WTC11 (cell line): ENCODE results near the gene ARHGEF28. TPM values are rescaled to one million over a fixed set of nuclear protein-coding genes. Genes with fewer than 3 reads are reported as not detected.
A peak's percentile ranks its signal among the peaks of the same experiment; 100 is the strongest.

Experiments used
- ATAC-seq: fragments of 200-7000 bp; cut with Tn5 transposase; 2 replicates; pipeline ENCODE4 v1.10.0; 2021; ENCODE audit warnings: mild to moderate bottlenecking, moderate library complexity
- CTCF ChIA-PET: fragments of 300-600 bp; sonication (Branson Sonifier 250); formaldehyde crosslinking; loops from one replicate; lab custom pipeline; 2021; ENCODE audit warnings: antibody characterized with exemption; lab: Charles Lee
- POLR2A ChIA-PET: fragments of 350-600 bp; sonication (Branson Sonifier 250); formaldehyde crosslinking; loops from one replicate; lab custom pipeline; 2021; ENCODE audit warnings: antibody characterized with exemption; lab: Charles Lee
- DNase-seq: peaks from one replicate; pipeline ENCODE4 v3.0.0; 2021; ENCODE audit warnings: low spot score
- H3K27ac Mint-ChIP-seq: 2 replicates; pipeline ENCODE4 v1.8.0; 2021; ENCODE audit warnings: mixed read lengths
- H3K27me3 Mint-ChIP-seq: 2 replicates; pipeline ENCODE4 v1.8.0; 2021; ENCODE audit warnings: low read depth, mild to moderate bottlenecking, moderate library complexity, mixed read lengths
- H3K36me3 Mint-ChIP-seq: 2 replicates; pipeline ENCODE4 v1.8.0; 2021; ENCODE audit warnings: mixed read lengths
- H3K4me1 Mint-ChIP-seq: 2 replicates; pipeline ENCODE4 v1.8.0; 2022; ENCODE audit warnings: mixed read lengths
- H3K4me3 Mint-ChIP-seq: 2 replicates; pipeline ENCODE4 v1.8.0; 2021; ENCODE audit warnings: mild to moderate bottlenecking, moderate library complexity, mixed read lengths
- H3K9me3 Mint-ChIP-seq: 2 replicates; pipeline ENCODE4 v1.8.0; 2021; ENCODE audit warnings: mixed read lengths
- AFF4 ChIP-seq: sonication (generic); formaldehyde crosslinking; IDR thresholded peaks from 2 replicates; pipeline ENCODE4 v1.8.1; 2023; ENCODE audit warnings: mild to moderate bottlenecking, missing genetic modification reagents, borderline replicate concordance
- FOXP4 ChIP-seq: sonication (generic); formaldehyde crosslinking; IDR thresholded peaks from 2 replicates; pipeline ENCODE4 v1.8.0; 2022; ENCODE audit warnings: mild to moderate bottlenecking, missing genetic modification reagents
- GTF2I ChIP-seq: fragments of 250-450 bp; sonication (Bioruptor Pico); conservative IDR thresholded peaks from 2 replicates; pipeline ENCODE4 v1.4.0; 2021; ENCODE audit warnings: mild to moderate bottlenecking
- KAT7 ChIP-seq: sonication (generic); formaldehyde crosslinking; IDR thresholded peaks from 2 replicates; pipeline ENCODE4 v1.8.1; 2023; ENCODE audit warnings: missing genetic modification reagents, mild to moderate bottlenecking, borderline replicate concordance
- NR1H2 ChIP-seq: sonication (generic); formaldehyde crosslinking; IDR thresholded peaks from 2 replicates; pipeline ENCODE4 v1.9.0; 2021; ENCODE audit warnings: mild to moderate bottlenecking, moderate library complexity, missing genetic modification reagents
- PRRX2 ChIP-seq: fragments of 250-450 bp; sonication (Bioruptor Pico); IDR thresholded peaks from 2 replicates; pipeline ENCODE4 v1.8.0; 2021; ENCODE audit warnings: mild to moderate bottlenecking
- SMAD4 ChIP-seq: sonication (generic); formaldehyde crosslinking; IDR thresholded peaks from 2 replicates; pipeline ENCODE4 v1.8.0; 2022; ENCODE audit warnings: mild to moderate bottlenecking, missing genetic modification reagents
- TEAD1 ChIP-seq: sonication (generic); formaldehyde crosslinking; IDR thresholded peaks from 2 replicates; pipeline ENCODE4 v1.8.0; 2022; ENCODE audit warnings: mild to moderate bottlenecking, missing genetic modification reagents
- ZBTB21 ChIP-seq: sonication (generic); formaldehyde crosslinking; IDR thresholded peaks from 2 replicates; pipeline ENCODE4 v1.8.1; 2023; ENCODE audit warnings: mild to moderate bottlenecking, missing genetic modification reagents, borderline replicate concordance
- ZMAT4 ChIP-seq: fragments of 250-450 bp; sonication (Bioruptor Pico); IDR thresholded peaks from 2 replicates; pipeline ENCODE4 v1.9.0; 2021; ENCODE audit warnings: mild to moderate bottlenecking
- ZNF232 ChIP-seq: sonication (generic); formaldehyde crosslinking; IDR thresholded peaks from 2 replicates; pipeline ENCODE4 v1.8.0; 2022; ENCODE audit warnings: mild to moderate bottlenecking, missing genetic modification reagents
- ZNF532 ChIP-seq: fragments of 250-450 bp; sonication (Bioruptor Pico); IDR thresholded peaks from 2 replicates; pipeline ENCODE4 v1.9.0; 2021; ENCODE audit warnings: mild to moderate bottlenecking, borderline replicate concordance
- total RNA-seq: library from RNA; stranded (reverse); gene quantifications from 3 replicates; pipeline ENCODE4 v1.2.3, GENCODE V29; 2021
- TF ChIP-seq, protein P1 (sequence below): sonication (generic); formaldehyde crosslinking; IDR thresholded peaks from 2 replicates; pipeline ENCODE4 v1.8.1; 2022; ENCODE audit warnings: mild to moderate bottlenecking, missing genetic modification reagents, moderate library complexity, borderline replicate concordance

Gene ARHGEF28
- total RNA-seq, 1 experiment from 2014 or later, result 0.96 TPM

DNA sequence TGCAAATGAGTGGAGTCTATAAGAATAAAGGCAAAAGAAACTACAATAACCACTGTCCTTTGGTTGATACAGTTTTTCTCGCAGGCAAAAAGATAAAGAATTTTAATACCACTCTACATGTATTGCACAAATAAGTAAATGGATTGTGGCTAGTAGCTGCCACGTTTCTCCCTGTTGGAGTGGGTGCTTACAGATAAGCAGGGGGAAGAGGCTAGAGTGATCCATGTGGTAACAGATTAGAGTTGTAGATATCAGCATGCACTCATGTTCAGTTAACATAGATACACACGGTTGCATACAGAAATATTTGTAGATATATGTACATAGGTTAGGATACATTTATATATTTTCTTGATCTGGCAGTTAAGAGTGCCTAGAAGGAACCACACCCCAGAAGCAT, 179.5 kb downstream of the ARHGEF28 start:
- no peak overlapping the region for H3K4me3 Mint-ChIP-seq
- ATAC-seq (no peak), DNase-seq (no peak)
- H3K36me3 Mint-ChIP-seq, result no peaks in the 10 kb centered on the region
- POLR2A ChIA-PET, result no interaction called here
- peaks cover 2% of the 10 kb centered on the region; the same call in 1 of the 2 replicates for H3K4me1 Mint-ChIP-seq
- CTCF ChIA-PET, result no interaction called here
- H3K27ac Mint-ChIP-seq, result no peak overlapping the region
- H3K27me3 Mint-ChIP-seq, result no peaks in the 10 kb centered on the region
- TF ChIP-seq PRRX2 (CRISPR knock-in tag) (no peak), SMAD4 (CRISPR knock-in tag) (no peak), NR1H2 (CRISPR knock-in tag) (no peak), GTF2I (CRISPR knock-in tag) (no peak), ZNF232 (CRISPR knock-in tag) (no peak), KAT7 (no peak)
- no peaks in the 10 kb centered on the region for H3K9me3 Mint-ChIP-seq

GRCh38 chr5:73808911-73809310, 182.9 kb downstream of the ARHGEF28 start:
- no peaks in the 10 kb centered on the region for H3K27me3 Mint-ChIP-seq
- POLR2A ChIA-PET, result no interaction called here
- peaks cover 20% of the 10 kb centered on the region for H3K4me1 Mint-ChIP-seq
- no peak for TF ChIP-seq ZNF532 (CRISPR knock-in tag)
- no peak for TF ChIP-seq ZBTB21 (CRISPR knock-in tag)
- TF ChIP-seq TEAD1, result no peak
- TF ChIP-seq, protein P1, sequence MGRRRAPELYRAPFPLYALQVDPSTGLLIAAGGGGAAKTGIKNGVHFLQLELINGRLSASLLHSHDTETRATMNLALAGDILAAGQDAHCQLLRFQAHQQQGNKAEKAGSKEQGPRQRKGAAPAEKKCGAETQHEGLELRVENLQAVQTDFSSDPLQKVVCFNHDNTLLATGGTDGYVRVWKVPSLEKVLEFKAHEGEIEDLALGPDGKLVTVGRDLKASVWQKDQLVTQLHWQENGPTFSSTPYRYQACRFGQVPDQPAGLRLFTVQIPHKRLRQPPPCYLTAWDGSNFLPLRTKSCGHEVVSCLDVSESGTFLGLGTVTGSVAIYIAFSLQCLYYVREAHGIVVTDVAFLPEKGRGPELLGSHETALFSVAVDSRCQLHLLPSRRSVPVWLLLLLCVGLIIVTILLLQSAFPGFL (CRISPR knock-in tag), result no peak
- no peak for TF ChIP-seq NR1H2 (CRISPR knock-in tag)
- TF ChIP-seq ZMAT4 (CRISPR knock-in tag), result no peak
- no peak for TF ChIP-seq AFF4 (CRISPR knock-in tag)
- no peak for TF ChIP-seq FOXP4 (CRISPR knock-in tag)
- no peaks in the 10 kb centered on the region for H3K9me3 Mint-ChIP-seq
- H3K36me3 Mint-ChIP-seq, result no peaks in the 10 kb centered on the region
- CTCF ChIA-PET, result interaction anchor here (1.1 kb wide), 1 partner anchor 218 kb away, joined by 3 read pairs; no protein-coding TSS in a partner anchor
- H3K27ac Mint-ChIP-seq, result 0 out of 2 replicates have a peak overlapping the region, but pooled peaks have one; percentile 25
- no peak for ATAC-seq
- no peak for DNase-seq
- no peak overlapping the region for H3K4me3 Mint-ChIP-seq
